PC-3 (cell line): ENCODE measurements around the gene FSIP1.

Experiments
- EZH2 ChIP-seq: fragments of 300-600 bp; sonication (generic); IDR thresholded peaks from one replicate; pipeline ENCODE4 v1.6.1; 2017; ENCODE audit warnings: antibody characterized with exemption, mild to moderate bottlenecking, low read length; ENCODE audit not compliant: unreplicated experiment
- EZH2phosphoT487 ChIP-seq: fragments of 300-600 bp; sonication (generic); IDR thresholded peaks from 2 replicates; pipeline ENCODE4 v1.6.1; 2018; ENCODE audit warnings: mild to moderate bottlenecking, antibody characterized with exemption, low read length, borderline replicate concordance
- TF ChIP-seq, protein P1 (sequence below): fragments of 300-600 bp; sonication (generic); conservative IDR thresholded peaks from 2 replicates; pipeline ENCODE4 v1.5.1; 2017; ENCODE audit warnings: antibody characterized with exemption, low read depth, mild to moderate bottlenecking, low read length

GRCh38 chr15:39573844-39574243 is 208.8 kb downstream of the FSIP1 start:
- TF ChIP-seq, protein P1, sequence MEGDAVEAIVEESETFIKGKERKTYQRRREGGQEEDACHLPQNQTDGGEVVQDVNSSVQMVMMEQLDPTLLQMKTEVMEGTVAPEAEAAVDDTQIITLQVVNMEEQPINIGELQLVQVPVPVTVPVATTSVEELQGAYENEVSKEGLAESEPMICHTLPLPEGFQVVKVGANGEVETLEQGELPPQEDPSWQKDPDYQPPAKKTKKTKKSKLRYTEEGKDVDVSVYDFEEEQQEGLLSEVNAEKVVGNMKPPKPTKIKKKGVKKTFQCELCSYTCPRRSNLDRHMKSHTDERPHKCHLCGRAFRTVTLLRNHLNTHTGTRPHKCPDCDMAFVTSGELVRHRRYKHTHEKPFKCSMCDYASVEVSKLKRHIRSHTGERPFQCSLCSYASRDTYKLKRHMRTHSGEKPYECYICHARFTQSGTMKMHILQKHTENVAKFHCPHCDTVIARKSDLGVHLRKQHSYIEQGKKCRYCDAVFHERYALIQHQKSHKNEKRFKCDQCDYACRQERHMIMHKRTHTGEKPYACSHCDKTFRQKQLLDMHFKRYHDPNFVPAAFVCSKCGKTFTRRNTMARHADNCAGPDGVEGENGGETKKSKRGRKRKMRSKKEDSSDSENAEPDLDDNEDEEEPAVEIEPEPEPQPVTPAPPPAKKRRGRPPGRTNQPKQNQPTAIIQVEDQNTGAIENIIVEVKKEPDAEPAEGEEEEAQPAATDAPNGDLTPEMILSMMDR: no peak
- TF ChIP-seq EZH2phosphoT487: no peak
- no peak for TF ChIP-seq EZH2
